ENCODE measurements around the gene PLEKHD1. TPM values are rescaled to one million over a fixed set of nuclear protein-coding genes. Genes with fewer than 3 reads are reported as not detected.
A peak's percentile ranks its signal among the peaks of the same experiment; 100 is the strongest.

PLEKHD1 gene
- total RNA-seq, 4 donors from 2014 or later, result not detected

DNA sequence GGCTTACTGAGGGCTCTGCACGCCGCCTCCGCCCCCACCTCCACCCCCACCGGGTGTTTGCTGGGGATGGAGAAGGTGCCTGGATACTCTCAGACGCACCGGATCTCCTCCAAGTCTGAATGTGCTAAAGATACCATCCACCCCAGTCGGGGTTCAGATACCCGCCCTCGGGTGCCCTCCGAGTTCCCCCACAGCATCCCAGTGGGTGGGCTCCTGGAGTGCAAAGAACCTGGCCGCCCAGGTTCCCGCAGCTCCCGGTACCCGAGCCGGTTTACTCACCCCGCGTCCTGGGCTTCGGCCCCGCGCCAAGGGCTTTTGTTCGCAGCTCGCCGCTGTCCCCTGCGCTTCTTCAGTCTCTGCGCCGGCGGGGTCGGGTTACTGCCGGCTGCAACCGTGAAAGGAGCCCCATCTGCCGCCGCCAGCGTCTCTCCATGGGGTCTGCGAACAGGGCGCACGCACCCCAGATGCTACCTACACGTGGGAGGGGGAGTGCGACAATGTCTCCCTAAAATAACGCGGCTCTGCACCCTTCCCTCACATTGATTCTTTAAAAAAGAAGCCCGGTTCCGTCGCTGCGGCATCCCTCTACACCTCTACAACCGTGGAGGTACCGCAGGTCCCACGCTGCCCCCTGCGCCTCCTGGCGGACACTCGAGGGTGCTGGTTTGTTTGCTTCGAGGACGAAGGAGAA lies 89.9 kb downstream of the PLEKHD1 start, which contains the start of gene CCDC177:
TSS of gene CCDC177 (minus strand) at position 609 of the 691 bp plus-strand sequence. CDS start 1,249 bp downstream, outside the sequence.
- 0 to 2% methylated on average over 28 to 44 of the region's 52 CpGs for WGBS, 2 donors
- H3K4me3 ChIP-seq, result peak within 1 kb of the TSS in 2 of 4 donors; percentile 17 to 52
- H3K9me3 ChIP-seq, result no peaks in the 10 kb centered on the region
- no peak for DNase-seq (ENCODE audit: low spot score in 2 of 2)
- no peak within 1 kb of the TSS for H3K27ac ChIP-seq
- peaks cover 0 to 38% (median 25%) of the 10 kb centered on the region in 4 donors for H3K4me1 ChIP-seq
- H3K27me3 ChIP-seq, result peaks cover 3 to 76% of the 10 kb centered on the region in 2 donors
- no peaks in the 10 kb centered on the region for H3K36me3 ChIP-seq
- no peak for TF ChIP-seq POLR2A (IDR thresholded peaks at IDR 0.05)
- TF ChIP-seq, protein P1, sequence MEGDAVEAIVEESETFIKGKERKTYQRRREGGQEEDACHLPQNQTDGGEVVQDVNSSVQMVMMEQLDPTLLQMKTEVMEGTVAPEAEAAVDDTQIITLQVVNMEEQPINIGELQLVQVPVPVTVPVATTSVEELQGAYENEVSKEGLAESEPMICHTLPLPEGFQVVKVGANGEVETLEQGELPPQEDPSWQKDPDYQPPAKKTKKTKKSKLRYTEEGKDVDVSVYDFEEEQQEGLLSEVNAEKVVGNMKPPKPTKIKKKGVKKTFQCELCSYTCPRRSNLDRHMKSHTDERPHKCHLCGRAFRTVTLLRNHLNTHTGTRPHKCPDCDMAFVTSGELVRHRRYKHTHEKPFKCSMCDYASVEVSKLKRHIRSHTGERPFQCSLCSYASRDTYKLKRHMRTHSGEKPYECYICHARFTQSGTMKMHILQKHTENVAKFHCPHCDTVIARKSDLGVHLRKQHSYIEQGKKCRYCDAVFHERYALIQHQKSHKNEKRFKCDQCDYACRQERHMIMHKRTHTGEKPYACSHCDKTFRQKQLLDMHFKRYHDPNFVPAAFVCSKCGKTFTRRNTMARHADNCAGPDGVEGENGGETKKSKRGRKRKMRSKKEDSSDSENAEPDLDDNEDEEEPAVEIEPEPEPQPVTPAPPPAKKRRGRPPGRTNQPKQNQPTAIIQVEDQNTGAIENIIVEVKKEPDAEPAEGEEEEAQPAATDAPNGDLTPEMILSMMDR (IDR thresholded peaks at IDR 0.05), result peak; percentile 51 to 77 (median 57)

DNA sequence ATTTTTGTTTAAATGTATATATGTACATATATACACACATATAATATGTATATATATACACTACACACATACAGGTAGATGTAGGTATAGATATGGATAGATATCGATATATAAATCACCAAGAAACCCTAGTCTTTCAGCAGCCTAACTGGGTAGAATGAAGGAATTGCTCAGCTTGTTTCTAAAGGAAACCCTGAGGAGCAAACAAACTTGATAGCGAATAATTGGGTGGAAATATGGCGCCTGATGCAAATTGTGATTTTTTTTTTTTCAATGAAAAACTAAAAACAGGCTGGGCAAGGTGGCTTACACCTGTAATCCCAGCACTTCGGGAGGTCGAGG lies 90.4 kb downstream of the PLEKHD1 start:
- Histone ChIP-seq H3K9me3 (no peaks in the 10 kb centered on the region), H3K36me3 (no peaks in the 10 kb centered on the region), H3K4me3 (no peak overlapping the region), H3K27ac (no peak overlapping the region), H3K4me1 (peaks cover 0 to 38% (median 25%) of the 10 kb centered on the region in 4 donors), H3K27me3 (peaks cover 3 to 71% of the 10 kb centered on the region in 2 donors)
- DNase-seq (ENCODE audit: low spot score in 2 of 2), result no peak
- 49 to 51% methylated on average over 5 of the region's 5 CpGs for WGBS, 2 donors
- TF ChIP-seq POLR2A (IDR thresholded peaks at IDR 0.05) (no peak), EP300 (IDR thresholded peaks at IDR 0.05) (no peak)
- TF ChIP-seq, protein P1 (IDR thresholded peaks at IDR 0.05), result no peak

DNA sequence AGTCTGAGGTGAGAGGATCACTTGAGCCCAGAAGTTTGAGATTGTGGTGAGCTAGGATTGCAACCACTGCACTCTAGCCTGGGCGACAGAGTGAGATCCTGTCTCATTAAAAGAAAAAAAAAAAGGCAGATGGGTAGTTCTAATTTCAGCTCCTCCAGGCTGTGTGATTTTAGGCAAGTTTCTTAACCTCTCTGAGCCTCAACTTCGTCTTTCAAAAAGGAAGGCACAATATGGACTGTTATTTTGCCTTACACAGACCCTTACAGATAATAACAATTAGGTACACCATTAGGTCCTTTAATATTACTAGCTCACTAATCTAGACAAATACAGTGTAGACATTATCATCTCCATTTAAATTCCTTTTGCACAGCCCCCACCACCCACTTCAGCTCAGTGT lies 94.9 kb downstream of the PLEKHD1 start:
- TF ChIP-seq, protein P1 (IDR thresholded peaks at IDR 0.05), result no peak
- TF ChIP-seq POLR2A (IDR thresholded peaks at IDR 0.05) (no peak), EP300 (IDR thresholded peaks at IDR 0.05) (no peak)
- DNase-seq (ENCODE audit: low spot score in 2 of 2), result no peak
- Histone ChIP-seq H3K36me3 (no peaks in the 10 kb centered on the region), H3K27ac (no peak overlapping the region), H3K4me1 (peaks cover 0 to 4% (median 3%) of the 10 kb centered on the region in 4 donors), H3K27me3 (peaks cover 0 to 28% of the 10 kb centered on the region in 2 donors), H3K9me3 (no peaks in the 10 kb centered on the region), H3K4me3 (no peak overlapping the region)
- WGBS, 2 donors, result 77 to 93% methylated on average over 2 of the region's 2 CpGs

DNA sequence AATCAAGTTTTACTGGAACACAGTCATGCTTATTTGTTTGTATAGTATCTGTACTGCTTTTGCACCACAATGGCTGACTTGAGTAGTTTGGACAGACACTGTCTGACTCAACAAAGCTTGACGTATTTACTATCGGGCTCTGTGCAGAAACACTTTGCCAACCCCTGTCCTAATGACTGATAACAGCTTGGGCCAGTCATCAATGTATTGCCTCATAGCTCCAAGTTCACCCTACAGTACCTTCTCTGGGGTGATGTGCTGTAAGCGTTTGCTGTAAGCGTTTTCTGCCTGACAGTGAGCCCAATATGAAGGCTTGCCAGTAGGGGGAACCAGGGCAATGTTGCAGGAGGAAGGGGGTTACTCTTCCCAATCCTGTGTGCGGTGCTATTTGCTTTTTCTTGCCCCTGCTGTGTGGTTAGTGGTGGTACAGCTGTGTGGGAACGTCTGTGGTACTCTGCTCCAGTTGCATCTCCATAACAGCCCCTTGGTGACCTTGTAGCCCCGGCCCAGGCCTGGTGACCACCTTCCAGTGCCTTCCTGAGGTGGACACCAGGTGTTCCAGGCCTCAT lies 95.6 kb downstream of the PLEKHD1 start:
- WGBS, 2 donors, result 45 to 46% methylated on average over 7 of the region's 7 CpGs
- Histone ChIP-seq H3K27me3 (peaks cover 0 to 22% of the 10 kb centered on the region in 2 donors), H3K36me3 (no peaks in the 10 kb centered on the region), H3K27ac (no peak overlapping the region), H3K4me3 (no peak overlapping the region), H3K9me3 (no peaks in the 10 kb centered on the region), H3K4me1 (peaks cover 0 to under 1% (median 0%) of the 10 kb centered on the region in 4 donors)
- TF ChIP-seq POLR2A (IDR thresholded peaks at IDR 0.05), result no peak
- TF ChIP-seq, protein P1 (IDR thresholded peaks at IDR 0.05), result peak in 3 of 5 experiments; percentile 6 to 17 (median 11)
- TF ChIP-seq EP300 (IDR thresholded peaks at IDR 0.05), result no peak
- no peak for DNase-seq (ENCODE audit: low spot score in 2 of 2)

Other genes with a start within 250 kb of the PLEKHD1 start
- gene GALNT16, start 224.6 kb upstream of the PLEKHD1 start, total RNA-seq, result 10 to 100 TPM in 2 of 4 donors, 1 to 10 TPM in 2; 8.3 to 11.7 (median 10.7) TPM
- 100 to 1,000 TPM in 1 of 4 donors, 10 to 100 TPM in 3; 59.4 to 113 (median 82.5) TPM for gene ERH, start 86.4 kb upstream of the PLEKHD1 start, total RNA-seq
- gene SLC39A9, start 86.0 kb upstream of the PLEKHD1 start, total RNA-seq, result 10 to 100 TPM; 52.2 to 68.4 (median 64.4) TPM
- gene CCDC177, start 90.1 kb downstream of the PLEKHD1 start, total RNA-seq, result not detected
- 10 to 100 TPM; 54.4 to 66.3 (median 57.7) TPM for gene SUSD6, start 126.9 kb downstream of the PLEKHD1 start, total RNA-seq